Gastroesophageal sphincter (tissue), 3 donors: ENCODE data around the gene FBXO8.

Source experiments
- CTCF ChIP-seq, 4 experiments: fragments of 200-600 bp in 2 of 4; fragments of 450-650 bp in 2 of 4; sonication (generic) in 1 of 4; IDR thresholded peaks; one replicate each; pipeline ENCODE4 v1.5.1; 2017 to 2019; ENCODE audit warnings: antibody characterized with exemption in 4 of 4, mild to moderate bottlenecking in 2 of 4, moderate library complexity in 2 of 4
- EP300 ChIP-seq: sonication (generic); formaldehyde crosslinking; IDR thresholded peaks from one replicate; pipeline ENCODE4 v1.6.1; 2017; ENCODE audit warnings: antibody characterized with exemption, mild to moderate bottlenecking
- POLR2A ChIP-seq, 2 donors: fragments of 450-650 bp; IDR thresholded peaks; one replicate each; pipeline ENCODE4 v1.6.1; 2017; ENCODE audit warnings: antibody characterized with exemption in 2 of 2, mild to moderate bottlenecking in 2 of 2, moderate library complexity in 1 of 2
- POLR2AphosphoS5 ChIP-seq: sonication (generic); formaldehyde crosslinking; IDR thresholded peaks from one replicate; pipeline ENCODE4 v1.6.1; 2017; ENCODE audit warnings: antibody characterized with exemption

- no peak for TF ChIP-seq CTCF (IDR thresholded peaks at IDR 0.05)
- TF ChIP-seq POLR2AphosphoS5: no peak
- TF ChIP-seq POLR2A (IDR thresholded peaks at IDR 0.05): no peak
- no peak for TF ChIP-seq EP300
Observed at GRCh38 chr4:174212061-174212460, 71.4 kb downstream of the FBXO8 start.
